ENCODE measurements around the gene KCTD20. TPM values are rescaled to one million over a fixed set of nuclear protein-coding genes. Genes with fewer than 3 reads are reported as not detected.
A peak's percentile ranks its signal among the peaks of the same experiment; 100 is the strongest.
"Not testable (repeated sequence)": the region's sequence is repeated elsewhere in the genome, so short reads cannot be mapped to it uniquely, and the experiment has no call there.

The KCTD20 gene
- total RNA-seq, 6 donors from 2014 or later = 30.4 to 41.7 (median 36.7) TPM

DNA sequence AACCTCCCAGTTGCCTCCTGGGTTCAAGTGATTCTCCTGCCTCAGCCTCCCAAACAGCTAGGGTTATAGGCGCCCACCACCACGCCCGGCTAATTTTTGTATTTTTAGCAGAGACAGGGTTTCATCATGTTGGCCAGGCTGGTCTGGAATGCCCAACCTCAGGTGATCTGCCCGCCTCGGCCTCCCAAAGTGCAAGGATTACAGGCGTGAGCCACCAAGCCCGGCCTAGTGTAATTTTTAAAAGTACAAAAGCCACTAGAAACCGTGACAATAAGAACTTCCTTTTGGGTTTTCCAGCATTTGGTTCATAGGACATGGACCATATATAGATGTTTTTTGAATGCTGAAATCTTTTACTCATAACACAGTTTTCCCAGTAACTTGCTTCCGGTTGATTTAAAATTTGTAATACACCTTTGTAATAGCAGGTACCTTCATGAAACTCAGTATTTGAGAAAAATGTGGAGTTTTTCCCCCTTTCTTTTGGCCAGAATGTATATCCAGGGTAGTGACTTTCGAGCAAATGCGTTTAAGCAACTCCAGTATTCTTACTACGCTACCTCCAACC lies 613 bp upstream of the KCTD20 start:
- ATAC-seq (ENCODE audit: low FRiP score in 2 of 2) = no peak
- Histone ChIP-seq H3K4me3 (peak overlapping the region; percentile 31 to 95 (median 82)), H3K27me3 (no peaks in the 10 kb centered on the region), H3K4me1 (peaks cover 29 to 38% (median 34%) of the 10 kb centered on the region in 4 donors), H3K9me3 (no peaks in the 10 kb centered on the region), H3K27ac (peak overlapping the region; percentile 93 to 99 (median 98)), H3K36me3 (no peaks in the 10 kb centered on the region)
- no peak for TF ChIP-seq POLR2AphosphoS5 (IDR thresholded peaks at IDR 0.05)
- TF ChIP-seq POLR2A (IDR thresholded peaks at IDR 0.05) = no peak
- TF ChIP-seq EP300 (IDR thresholded peaks at IDR 0.05) = no peak
- TF ChIP-seq, protein P1, sequence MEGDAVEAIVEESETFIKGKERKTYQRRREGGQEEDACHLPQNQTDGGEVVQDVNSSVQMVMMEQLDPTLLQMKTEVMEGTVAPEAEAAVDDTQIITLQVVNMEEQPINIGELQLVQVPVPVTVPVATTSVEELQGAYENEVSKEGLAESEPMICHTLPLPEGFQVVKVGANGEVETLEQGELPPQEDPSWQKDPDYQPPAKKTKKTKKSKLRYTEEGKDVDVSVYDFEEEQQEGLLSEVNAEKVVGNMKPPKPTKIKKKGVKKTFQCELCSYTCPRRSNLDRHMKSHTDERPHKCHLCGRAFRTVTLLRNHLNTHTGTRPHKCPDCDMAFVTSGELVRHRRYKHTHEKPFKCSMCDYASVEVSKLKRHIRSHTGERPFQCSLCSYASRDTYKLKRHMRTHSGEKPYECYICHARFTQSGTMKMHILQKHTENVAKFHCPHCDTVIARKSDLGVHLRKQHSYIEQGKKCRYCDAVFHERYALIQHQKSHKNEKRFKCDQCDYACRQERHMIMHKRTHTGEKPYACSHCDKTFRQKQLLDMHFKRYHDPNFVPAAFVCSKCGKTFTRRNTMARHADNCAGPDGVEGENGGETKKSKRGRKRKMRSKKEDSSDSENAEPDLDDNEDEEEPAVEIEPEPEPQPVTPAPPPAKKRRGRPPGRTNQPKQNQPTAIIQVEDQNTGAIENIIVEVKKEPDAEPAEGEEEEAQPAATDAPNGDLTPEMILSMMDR (IDR thresholded peaks at IDR 0.05) = no peak
- DNase-seq = no peak
- WGBS, 2 donors = 54 to 59% methylated on average over 12 of the region's 12 CpGs

DNA sequence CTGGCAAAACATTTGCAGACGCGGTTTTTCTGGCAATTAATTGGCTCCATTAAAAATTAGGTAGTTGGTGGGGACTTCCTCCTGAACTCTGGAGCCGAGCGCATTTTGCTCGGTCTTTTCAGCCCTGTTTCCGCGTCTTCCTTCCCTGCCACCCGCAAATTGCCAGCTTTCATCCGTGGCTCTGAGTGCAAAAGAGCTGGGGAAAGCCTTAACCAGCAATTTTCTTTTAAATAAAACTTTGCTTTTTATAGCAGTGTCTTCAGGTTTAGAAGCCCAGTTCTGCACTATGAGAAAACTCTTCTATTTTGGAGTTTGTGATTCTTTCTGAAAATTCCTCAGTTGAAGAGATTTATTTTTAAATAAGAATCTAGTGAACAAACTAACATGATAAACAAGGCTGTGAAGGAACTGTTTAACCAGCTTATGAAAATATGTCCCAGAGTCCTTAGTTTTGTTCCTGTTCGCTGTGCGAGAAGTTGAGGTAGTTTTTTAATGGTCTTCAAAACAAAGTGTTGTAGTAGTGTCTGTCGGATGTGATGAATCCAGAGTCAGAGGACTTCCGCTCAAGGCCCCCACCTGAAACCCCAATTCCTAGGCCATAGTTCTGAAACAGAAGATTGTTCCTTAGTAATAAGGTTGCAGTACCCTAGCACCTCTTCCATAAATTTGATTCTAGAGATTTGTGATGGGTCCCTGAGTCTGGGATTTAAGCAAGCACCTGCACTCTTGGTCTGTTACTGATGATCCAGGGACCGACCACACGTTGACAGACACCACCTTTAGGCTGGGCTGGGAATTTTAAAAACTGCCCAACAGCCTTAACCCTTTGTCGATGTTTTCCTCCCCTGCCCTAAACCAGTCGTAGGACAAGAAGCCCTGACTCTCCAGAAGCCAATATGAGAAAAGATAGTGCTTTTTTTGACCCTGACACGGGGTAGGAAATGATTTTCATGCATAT lies 950 bp downstream of the KCTD20 start:
- Histone ChIP-seq H3K27me3 (no peaks in the 10 kb centered on the region), H3K4me1 (peaks cover 29 to 38% (median 34%) of the 10 kb centered on the region in 4 donors), H3K4me3 (peak overlapping the region; percentile 71 to 95 (median 82)), H3K27ac (peak overlapping the region; percentile 93 to 99 (median 98)), H3K36me3 (peaks cover 0 to 4% (median 1%) of the 10 kb centered on the region in 4 donors), H3K9me3 (no peaks in the 10 kb centered on the region)
- DNase-seq = no peak
- WGBS, 2 donors = 3 to 5% methylated on average over 18 of the region's 18 CpGs
- ATAC-seq (ENCODE audit: low FRiP score in 2 of 2) = no peak
- TF ChIP-seq EP300 (IDR thresholded peaks at IDR 0.05) = no peak
- TF ChIP-seq POLR2AphosphoS5 (IDR thresholded peaks at IDR 0.05) = no peak
- no peak for TF ChIP-seq POLR2A (IDR thresholded peaks at IDR 0.05)
- TF ChIP-seq, protein P1 (IDR thresholded peaks at IDR 0.05) = no peak

DNA sequence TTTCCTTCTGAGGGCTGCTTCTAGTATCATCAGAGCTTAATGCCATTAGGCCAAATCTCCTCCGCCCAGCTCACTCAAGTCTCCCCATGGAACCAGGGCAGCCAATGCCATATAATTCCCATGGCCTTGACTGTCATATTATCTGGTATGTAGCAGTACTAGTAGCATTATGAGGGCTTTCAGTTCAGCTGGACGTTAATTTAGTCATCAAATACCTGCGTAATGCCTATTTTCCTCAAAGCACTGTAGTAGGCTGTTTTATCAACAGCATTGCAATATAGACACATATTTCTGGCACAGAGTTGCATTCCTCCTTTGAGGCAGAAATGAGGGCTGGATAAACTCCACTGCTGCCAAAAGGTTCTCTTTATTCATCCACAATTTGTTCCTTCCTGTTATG lies 1.7 kb downstream of the KCTD20 start:
- ATAC-seq (ENCODE audit: low FRiP score in 2 of 2) = no peak
- Histone ChIP-seq H3K27ac (peak overlapping the region; percentile 5 to 99 (median 98)), H3K9me3 (no peaks in the 10 kb centered on the region), H3K4me3 (peak overlapping the region in 3 of 4 donors; percentile 75 to 95 (median 89)), H3K4me1 (peaks cover 29 to 38% (median 34%) of the 10 kb centered on the region in 4 donors), H3K27me3 (no peaks in the 10 kb centered on the region), H3K36me3 (peaks cover 0 to 11% (median 3%) of the 10 kb centered on the region in 4 donors)
- no peak for DNase-seq
- WGBS, 2 donors = 43 to 66% methylated on average over 3 of the region's 3 CpGs
- no peak for TF ChIP-seq EP300 (IDR thresholded peaks at IDR 0.05)
- no peak for TF ChIP-seq POLR2A (IDR thresholded peaks at IDR 0.05)
- TF ChIP-seq, protein P1 (IDR thresholded peaks at IDR 0.05) = no peak
- TF ChIP-seq POLR2AphosphoS5 (IDR thresholded peaks at IDR 0.05) = no peak

DNA sequence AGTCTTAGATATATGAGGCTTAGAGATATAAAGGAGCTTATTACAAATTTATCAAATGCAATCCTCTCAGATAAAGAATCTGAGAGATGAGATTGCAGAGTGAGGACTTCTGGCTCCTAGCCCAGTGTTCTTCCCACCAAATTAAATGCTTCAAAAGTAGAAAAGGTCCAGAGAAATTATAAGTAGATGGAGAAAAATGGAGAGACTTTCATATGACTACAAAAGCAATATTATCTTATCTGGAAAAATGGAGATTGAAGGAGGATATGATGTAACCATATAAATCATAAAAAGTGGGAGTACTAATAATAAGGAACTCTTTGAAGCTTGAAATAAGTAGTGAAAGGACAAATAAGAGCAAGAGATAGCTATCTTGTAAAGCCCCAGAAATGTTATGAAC lies 2.8 kb downstream of the KCTD20 start:
- TF ChIP-seq EP300 (IDR thresholded peaks at IDR 0.05) (no peak), POLR2A (IDR thresholded peaks at IDR 0.05) (no peak), POLR2AphosphoS5 (IDR thresholded peaks at IDR 0.05) (no peak)
- TF ChIP-seq, protein P1 (IDR thresholded peaks at IDR 0.05) = no peak
- Histone ChIP-seq H3K4me1 (peaks cover 29 to 38% (median 34%) of the 10 kb centered on the region in 4 donors), H3K27ac (peak overlapping the region in 1 of 4 donors; percentile 55), H3K36me3 (peaks cover 0 to 11% (median 3%) of the 10 kb centered on the region in 4 donors), H3K9me3 (no peaks in the 10 kb centered on the region), H3K27me3 (no peaks in the 10 kb centered on the region), H3K4me3 (no peak overlapping the region)
- ATAC-seq (ENCODE audit: low FRiP score in 2 of 2) = no peak
- no peak for DNase-seq

DNA sequence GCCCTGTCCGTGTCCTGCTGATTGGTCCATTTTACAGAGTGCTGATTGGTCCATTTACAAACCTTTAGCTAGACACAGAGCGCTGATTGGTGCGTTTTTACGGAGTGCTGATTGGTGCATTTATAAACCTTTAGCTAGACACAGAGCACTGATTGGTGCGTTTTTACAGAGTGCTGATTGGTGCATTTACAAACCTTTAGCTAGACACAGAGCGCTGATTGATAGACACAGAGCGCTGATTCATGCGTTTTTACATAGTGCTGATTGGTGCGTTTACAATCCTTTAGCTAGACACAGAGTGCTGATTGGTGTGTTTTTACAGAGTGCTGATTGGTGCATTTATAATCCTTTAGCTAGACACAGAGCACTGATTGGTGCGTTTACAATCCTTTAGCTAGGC lies 6.4 kb downstream of the KCTD20 start:
- peaks cover 0 to 19% (median 4%) of the 10 kb centered on the region in 4 donors for H3K36me3 ChIP-seq
- ATAC-seq (ENCODE audit: low FRiP score in 2 of 2); H3K27ac ChIP-seq; H3K27me3 ChIP-seq; DNase-seq; H3K4me3 ChIP-seq; H3K9me3 ChIP-seq: not testable (repeated sequence)
- peaks cover 11 to 14% (median 14%) of the 10 kb centered on the region in 4 donors for H3K4me1 ChIP-seq
- WGBS, 2 donors = 94 to 100% methylated on average over 10 of the region's 10 CpGs

DNA sequence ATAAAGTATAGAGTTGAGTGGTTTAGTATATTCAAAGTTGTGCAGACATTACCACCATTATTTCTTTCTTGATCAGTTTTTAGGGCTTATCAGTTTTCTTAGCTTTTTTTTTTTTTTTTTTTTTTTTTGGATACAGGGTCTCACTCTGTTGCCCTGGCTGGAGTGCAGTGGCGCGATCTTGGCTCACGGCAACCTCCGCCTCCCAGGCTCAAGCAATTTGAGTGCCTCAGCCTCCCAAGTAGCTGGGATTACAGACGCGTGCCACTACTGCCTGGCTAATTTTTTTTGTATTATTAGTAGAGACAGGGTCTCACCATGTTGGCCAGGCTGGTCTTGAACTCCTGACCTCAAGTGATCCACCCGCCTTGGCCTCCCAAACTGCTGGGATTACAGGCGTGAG lies 10.1 kb downstream of the KCTD20 start:
- not testable (repeated sequence) for H3K4me1 ChIP-seq; H3K4me3 ChIP-seq; H3K27ac ChIP-seq; ATAC-seq (ENCODE audit: low FRiP score in 2 of 2); H3K9me3 ChIP-seq; H3K27me3 ChIP-seq
- H3K36me3 ChIP-seq = peaks cover 0 to 19% (median 4%) of the 10 kb centered on the region in 4 donors
- 96% methylated on average over 8 of the region's 8 CpGs for WGBS, 2 donors
- peak in 1 of 2 donors; percentile 41 for DNase-seq
